GM23338 (cell line): ENCODE results near the gene PSMD13. TPM values are rescaled to one million over a fixed set of nuclear protein-coding genes. Genes with fewer than 3 reads are reported as not detected.

Source experiments
- ATAC-seq: fragments of 200-7000 bp; cut with Tn5 transposase; 3 replicates; pipeline ENCODE4 v1.9.1; 2020
- DNase-seq: peaks from one replicate; pipeline ENCODE4 v3.0.0-alpha.2; 2015; ENCODE audit warnings: low spot score
- H2AFZ ChIP-seq: fragments of 200-600 bp; sonication (generic); 2 replicates; pipeline ENCODE4 v1.8.0; 2016; ENCODE audit warnings: antibody characterized with exemption, mild to moderate bottlenecking, moderate library complexity
- H3F3A ChIP-seq: fragments of 200-600 bp; sonication (generic); replicated peaks from 2 replicates; pipeline ENCODE4 v1.8.0; 2017; ENCODE audit warnings: antibody characterized with exemption, mixed run types, low read depth
- H3K27ac ChIP-seq: fragments of 200-600 bp; sonication (generic); 2 replicates; pipeline ENCODE4 v1.6.1; 2016; ENCODE audit warnings: low read depth
- H3K27me3 ChIP-seq: fragments of 200-600 bp; sonication (generic); 2 replicates; pipeline ENCODE4 v1.8.0; 2016; ENCODE audit warnings: mild to moderate bottlenecking, mixed run types, moderate library complexity; ENCODE audit not compliant: insufficient read depth
- H3K36me3 ChIP-seq: fragments of 200-600 bp; sonication (generic); 2 replicates; pipeline ENCODE4 v1.8.0; 2016; ENCODE audit warnings: mild to moderate bottlenecking; ENCODE audit not compliant: insufficient read depth
- H3K4me1 ChIP-seq: fragments of 200-600 bp; sonication (generic); 2 replicates; pipeline ENCODE4 v1.8.0; 2016; ENCODE audit warnings: mild to moderate bottlenecking, moderate library complexity; ENCODE audit not compliant: insufficient read depth
- H3K4me2 ChIP-seq: fragments of 200-600 bp; sonication (generic); 2 replicates; pipeline ENCODE4 v1.7.1; 2017; ENCODE audit warnings: mixed run types
- H3K4me3 ChIP-seq: fragments of 200-600 bp; sonication (generic); 2 replicates; pipeline ENCODE4 v1.6.1; 2016; ENCODE audit warnings: mixed run types
- H3K79me2 ChIP-seq: fragments of 200-600 bp; sonication (generic); replicated peaks from 2 replicates; pipeline ENCODE4 v1.8.0; 2017; ENCODE audit warnings: mild to moderate bottlenecking; ENCODE audit not compliant: insufficient read depth
- H3K9me2 ChIP-seq: fragments of 200-600 bp; sonication (generic); 2 replicates; pipeline ENCODE4 v1.8.0; 2017; ENCODE audit not compliant: insufficient read depth
- H4K20me1 ChIP-seq: fragments of 200-600 bp; sonication (generic); replicated peaks from 2 replicates; pipeline ENCODE4 v1.8.0; 2017; ENCODE audit warnings: mild to moderate bottlenecking; ENCODE audit not compliant: insufficient read depth
- H3K27ac Mint-ChIP-seq: 2 replicates; pipeline ENCODE4 v1.8.0; 2020; ENCODE audit warnings: inconsistent platforms, mild to moderate bottlenecking, moderate library complexity, mixed read lengths
- H3K27me3 Mint-ChIP-seq: 3 replicates; pipeline ENCODE4 v1.8.0; 2022; ENCODE audit warnings: low read depth, mild to moderate bottlenecking, moderate library complexity, mixed read lengths, inconsistent platforms; ENCODE audit not compliant: insufficient read depth, poor library complexity
- H3K36me3 Mint-ChIP-seq: 3 replicates; pipeline ENCODE4 v1.8.0; 2021; ENCODE audit warnings: low read depth, mild to moderate bottlenecking, inconsistent platforms, moderate library complexity, mixed read lengths
- H3K4me1 Mint-ChIP-seq: 3 replicates; pipeline ENCODE4 v1.8.0; 2020; ENCODE audit warnings: mild to moderate bottlenecking, inconsistent platforms, mixed read lengths
- H3K4me3 Mint-ChIP-seq: 3 replicates; pipeline ENCODE4 v1.8.0; 2021; ENCODE audit warnings: moderate library complexity, mild to moderate bottlenecking, inconsistent platforms, mixed read lengths
- H3K9me3 Mint-ChIP-seq: 3 replicates; pipeline ENCODE4 v1.8.0; 2020; ENCODE audit warnings: moderate library complexity, mild to moderate bottlenecking, inconsistent platforms, mixed read lengths
- CREB1 ChIP-seq: fragments of 250-450 bp; sonication (Bioruptor Pico); IDR thresholded peaks from 2 replicates; pipeline ENCODE4 v1.5.0; 2020; ENCODE audit warnings: low read depth, mild to moderate bottlenecking, moderate library complexity
- CTCF ChIP-seq, 2 experiments: fragments of 200-600 bp in 1 of 2; sonication (generic) in 1 of 2; conservative IDR thresholded peaks; 2 replicates each; pipeline versions ENCODE4 v1.5.1 to v1.6.1; 2016 to 2017; ENCODE audit warnings: antibody characterized with exemption in 2 of 2, low read depth in 2 of 2, mild to moderate bottlenecking in 2 of 2, moderate library complexity in 1 of 2
- EZH2 ChIP-seq: fragments of 200-600 bp; sonication (generic); IDR thresholded peaks from one replicate; pipeline ENCODE4 v1.8.0; 2017; ENCODE audit warnings: antibody characterized with exemption, mild to moderate bottlenecking, low read depth; ENCODE audit not compliant: unreplicated experiment
- EZH2phosphoT487 ChIP-seq: fragments of 200-600 bp; sonication (generic); IDR thresholded peaks from one replicate; pipeline ENCODE4 v1.8.1; 2018; ENCODE audit warnings: antibody characterized with exemption; ENCODE audit not compliant: unreplicated experiment
- JUNB ChIP-seq: IDR thresholded peaks from one replicate; pipeline ENCODE4 v1.6.1; 2016; ENCODE audit warnings: antibody characterized with exemption; ENCODE audit not compliant: unreplicated experiment
- NANOG ChIP-seq: IDR thresholded peaks from 2 replicates; pipeline ENCODE4 v1.6.1; 2016; ENCODE audit warnings: antibody characterized with exemption, borderline replicate concordance
- POLR2AphosphoS5 ChIP-seq: IDR thresholded peaks from 2 replicates; pipeline ENCODE4 v1.6.1; 2016; ENCODE audit warnings: antibody characterized with exemption, low read depth
- REST ChIP-seq: IDR thresholded peaks from one replicate; pipeline ENCODE4 v1.6.1; 2018; ENCODE audit warnings: antibody characterized with exemption; ENCODE audit not compliant: unreplicated experiment
- STAT1 ChIP-seq: IDR thresholded peaks from one replicate; pipeline ENCODE4 v1.6.1; 2016; ENCODE audit warnings: antibody characterized with exemption; ENCODE audit not compliant: unreplicated experiment
- ZNF114 ChIP-seq: fragments of 250-450 bp; sonication (Bioruptor Pico); IDR thresholded peaks from 2 replicates; pipeline ENCODE4 v1.5.0; 2020; ENCODE audit warnings: mild to moderate bottlenecking, moderate library complexity
- ZNF331 ChIP-seq: fragments of 250-450 bp; sonication (Bioruptor Pico); IDR thresholded peaks from 2 replicates; pipeline ENCODE4 v1.5.0; 2020; ENCODE audit warnings: low read depth, mild to moderate bottlenecking, moderate library complexity
- polyA plus RNA-seq: library from polyadenylated mRNA; unstranded; fragments of >200 nt; fragmentation: Nextera tagmentation; extraction: Ambion mirVana; gene quantifications from 2 replicates; pipeline ENCODE4 v1.2.1, GENCODE V29; 2016
- total RNA-seq: library from RNA; depleted of rRNA; stranded (reverse); fragments of >200 nt; shearing (Covaris generic); gene quantifications from 2 replicates; pipeline ENCODE4 v1.2.3, GENCODE V29; 2014
- TF ChIP-seq, protein P1 (sequence below): IDR thresholded peaks from 2 replicates; pipeline ENCODE4 v1.6.1; 2016; ENCODE audit warnings: antibody characterized with exemption

Gene PSMD13
- total and polyA plus RNA-seq, 2 experiments from 2014 or later, result 111 to 114 TPM

GRCh38 chr11:279966-280705 is 43.4 kb downstream of the PSMD13 start (continued):
- TF ChIP-seq REST, result peak; percentile 72
- TF ChIP-seq NANOG, result no peak
- no peak for TF ChIP-seq EZH2
- TF ChIP-seq EZH2phosphoT487, result peak; percentile 70

DNA sequence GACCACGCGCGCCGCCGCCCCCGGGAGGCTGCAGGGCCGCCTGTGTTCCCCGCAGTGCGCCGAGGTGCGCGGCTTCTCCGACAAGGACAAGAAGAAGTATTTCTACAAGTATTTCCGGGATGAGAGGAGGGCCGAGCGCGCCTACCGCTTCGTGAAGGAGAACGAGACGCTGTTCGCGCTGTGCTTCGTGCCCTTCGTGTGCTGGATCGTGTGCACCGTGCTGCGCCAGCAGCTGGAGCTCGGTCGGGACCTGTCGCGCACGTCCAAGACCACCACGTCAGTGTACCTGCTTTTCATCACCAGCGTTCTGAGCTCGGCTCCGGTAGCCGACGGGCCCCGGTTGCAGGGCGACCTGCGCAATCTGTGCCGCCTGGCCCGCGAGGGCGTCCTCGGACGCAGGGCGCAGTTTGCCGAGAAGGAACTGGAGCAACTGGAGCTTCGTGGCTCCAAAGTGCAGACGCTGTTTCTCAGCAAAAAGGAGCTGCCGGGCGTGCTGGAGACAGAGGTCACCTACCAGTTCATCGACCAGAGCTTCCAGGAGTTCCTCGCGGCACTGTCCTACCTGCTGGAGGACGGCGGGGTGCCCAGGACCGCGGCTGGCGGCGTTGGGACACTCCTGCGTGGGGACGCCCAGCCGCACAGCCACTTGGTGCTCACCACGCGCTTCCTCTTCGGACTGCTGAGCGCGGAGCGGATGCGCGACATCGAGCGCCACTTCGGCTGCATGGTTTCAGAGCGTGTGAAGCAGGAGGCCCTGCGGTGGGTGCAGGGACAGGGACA is 44.1 kb downstream of the PSMD13 start:
- H3K4me3 ChIP-seq, result peak overlapping the region; percentile 51
- no peaks in the 10 kb centered on the region for H3K9me3 Mint-ChIP-seq
- H3F3A ChIP-seq, result no peaks in the 10 kb centered on the region; the same call in 1 of the 2 replicates
- H3K36me3 Mint-ChIP-seq, result no peaks in the 10 kb centered on the region; the same call in 2 of the 3 replicates
- no peaks in the 10 kb centered on the region for H3K9me2 ChIP-seq
- no peak overlapping the region for H3K27ac Mint-ChIP-seq
- peaks cover 58% of the 10 kb centered on the region for H3K27me3 Mint-ChIP-seq
- H3K79me2 ChIP-seq, result no peaks in the 10 kb centered on the region
- peak overlapping the region; percentile 72 for H2AFZ ChIP-seq
- no peak for TF ChIP-seq REST
- no peak for TF ChIP-seq NANOG
- TF ChIP-seq, protein P1, sequence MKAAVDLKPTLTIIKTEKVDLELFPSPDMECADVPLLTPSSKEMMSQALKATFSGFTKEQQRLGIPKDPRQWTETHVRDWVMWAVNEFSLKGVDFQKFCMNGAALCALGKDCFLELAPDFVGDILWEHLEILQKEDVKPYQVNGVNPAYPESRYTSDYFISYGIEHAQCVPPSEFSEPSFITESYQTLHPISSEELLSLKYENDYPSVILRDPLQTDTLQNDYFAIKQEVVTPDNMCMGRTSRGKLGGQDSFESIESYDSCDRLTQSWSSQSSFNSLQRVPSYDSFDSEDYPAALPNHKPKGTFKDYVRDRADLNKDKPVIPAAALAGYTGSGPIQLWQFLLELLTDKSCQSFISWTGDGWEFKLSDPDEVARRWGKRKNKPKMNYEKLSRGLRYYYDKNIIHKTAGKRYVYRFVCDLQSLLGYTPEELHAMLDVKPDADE, result no peak
- no peak for TF ChIP-seq CTCF (conservative IDR thresholded peaks at IDR 0.05; ENCODE audit: low read depth in 2 of 2)
- TF ChIP-seq ZNF114 (CRISPR knock-in tag), result no peak
- TF ChIP-seq ZNF331, result no peak
- no peak for TF ChIP-seq CREB1 (CRISPR knock-in tag)
- no peak for TF ChIP-seq STAT1
- TF ChIP-seq JUNB, result no peak
- TF ChIP-seq POLR2AphosphoS5, result no peak
- no peak for TF ChIP-seq EZH2
- H3K36me3 ChIP-seq, result no peaks in the 10 kb centered on the region
- H3K4me2 ChIP-seq, result peak overlapping the region; percentile 74; the same call in 1 of the 2 replicates
- H3K4me1 Mint-ChIP-seq, result peaks cover 24% of the 10 kb centered on the region
- ATAC-seq (no peak; the same call in 2 of the 3 replicates), DNase-seq (peak; percentile 51)
- peaks cover 54% of the 10 kb centered on the region for H3K27me3 ChIP-seq
- H4K20me1 ChIP-seq, result no peaks in the 10 kb centered on the region
- H3K27ac ChIP-seq, result no peak overlapping the region
- H3K4me3 Mint-ChIP-seq, result peak overlapping the region; percentile 39; the same call in 1 of the 3 replicates
- H3K4me1 ChIP-seq, result no peaks in the 10 kb centered on the region
